Lung (tissue), 12 donors: Measurements from ENCODE around the gene ACTR1A. TPM values are rescaled to one million over a fixed set of nuclear protein-coding genes. Genes with fewer than 3 reads are reported as not detected.
A peak's percentile ranks its signal among the peaks of the same experiment; 100 is the strongest.

Experiments
- ATAC-seq: fragments of 200-7000 bp; cut with Tn5 transposase; one replicate; pipeline ENCODE4 v1.9.1; 2020; ENCODE audit warnings: moderate number of reproducible peaks; ENCODE audit not compliant: insufficient read depth, low FRiP score
- DNase-seq, 3 donors: peaks; one replicate each; pipeline ENCODE4 v3.0.0-alpha.2; 2013 to 2017
- H3K27ac ChIP-seq, 2 donors: one replicate each; pipeline ENCODE4 v1.5.1; 2013; ENCODE audit warnings: mild to moderate bottlenecking in 2 of 2, moderate library complexity in 2 of 2, control low read depth in 1 of 2, inconsistent platforms in 1 of 2, low read depth in 1 of 2, low read length in 1 of 2
- H3K27me3 ChIP-seq, 3 donors: one replicate each; pipeline ENCODE4 v1.5.1; 2013; ENCODE audit warnings: low read length in 2 of 3; ENCODE audit not compliant: control insufficient read depth in 3 of 3, insufficient read depth in 3 of 3
- H3K36me3 ChIP-seq, 4 donors: one replicate each; pipeline ENCODE4 v1.5.1; 2013; ENCODE audit warnings: low read length in 4 of 4, mild to moderate bottlenecking in 1 of 4, moderate library complexity in 1 of 4; ENCODE audit not compliant: control insufficient read depth in 4 of 4, insufficient read depth in 4 of 4
- H3K4me1 ChIP-seq, 5 donors: one replicate each; pipeline ENCODE4 v1.5.1; 2013; ENCODE audit warnings: low read length in 5 of 5, mild to moderate bottlenecking in 2 of 5, moderate library complexity in 1 of 5; ENCODE audit not compliant: control insufficient read depth in 5 of 5, insufficient read depth in 5 of 5
- H3K4me3 ChIP-seq: one replicate; pipeline ENCODE4 v1.5.1; 2013; ENCODE audit warnings: mild to moderate bottlenecking, control low read depth, moderate library complexity
- H3K9ac ChIP-seq, 2 donors: one replicate each; pipeline ENCODE4 v1.5.1; 2013; ENCODE audit warnings: low read length in 2 of 2, control low read depth in 1 of 2; ENCODE audit not compliant: insufficient read depth in 1 of 2
- H3K9me3 ChIP-seq, 4 donors: one replicate each; pipeline ENCODE4 v1.5.1; 2013; ENCODE audit warnings: low read length in 3 of 4, mild to moderate bottlenecking in 1 of 4, moderate library complexity in 1 of 4; ENCODE audit not compliant: control insufficient read depth in 4 of 4, insufficient read depth in 3 of 4
- CTCF ChIP-seq: IDR thresholded peaks from 2 replicates; pipeline ENCODE4 v1.5.1; 2012; ENCODE audit warnings: mild to moderate bottlenecking; ENCODE audit errors: control extremely low read depth, extremely low read depth
- WGBS, 2 donors: extraction: QIAGEN DNeasy Blood & Tissue Kit; methylation state at CpG; one replicate each; pipeline ENCODE4 v1.1.7; 2013; 5-methylcytosine and 5-hydroxymethylcytosine counted together
- polyA plus RNA-seq, 2 donors: library from polyadenylated mRNA; stranded (reverse); fragments of 200-250 nt; gene quantifications; one replicate each; pipeline ENCODE4 v1.2.1, GENCODE V29; 2013
- total RNA-seq, 2 donors: library from RNA; depleted of rRNA in 1 of 2; stranded (reverse); fragments of >200 nt in 1 of 2; gene quantifications; one replicate each; pipeline ENCODE4 v1.2.1, GENCODE V29; 2014 to 2021
- donor health status: control.
- donor health status: control.
- donor health status: Bipolar disorder and iron deficiency.
- donor health status: healthy.
- donor health status: DM: yes; HTN: yes; CAD: no.

Gene ACTR1A
- total and polyA plus RNA-seq, 4 donors, result 72.0 to 96.0 (median 84.3) TPM

- TF ChIP-seq CTCF, result no peak
- Histone ChIP-seq H3K4me3 (no peak overlapping the region), H3K4me1 (no peaks in the 10 kb centered on the region), H3K27me3 (no peaks in the 10 kb centered on the region), H3K36me3 (peaks cover 41 to 84% (median 55%) of the 10 kb centered on the region in 4 donors), H3K27ac (no peak overlapping the region), H3K9me3 (no peaks in the 10 kb centered on the region), H3K9ac (no peak overlapping the region)
- DNase-seq, result no peak
- 96 to 97% methylated on average over 13 of the region's 13 CpGs for WGBS, 2 donors
- ATAC-seq, result no peak
Measured at GRCh38 chr10:102484021-102484420, 18.5 kb downstream of the ACTR1A start.

GRCh38 chr10:102480396-102480795, 22.1 kb downstream of the ACTR1A start:
- no peak for TF ChIP-seq CTCF
- ATAC-seq, result no peak
- DNase-seq, result no peak
- H3K36me3 ChIP-seq, result peaks cover 30 to 63% (median 35%) of the 10 kb centered on the region in 4 donors
- 89 to 93% methylated on average over 9 of the region's 9 CpGs for WGBS, 2 donors
- no peaks in the 10 kb centered on the region for H3K27me3 ChIP-seq
- peaks cover 0 to 2% (median 0%) of the 10 kb centered on the region in 5 donors for H3K4me1 ChIP-seq
- no peak overlapping the region for H3K9ac ChIP-seq
- no peak overlapping the region for H3K4me3 ChIP-seq
- H3K9me3 ChIP-seq, result no peaks in the 10 kb centered on the region
- H3K27ac ChIP-seq, result no peak overlapping the region

GRCh38 chr10:102479651-102480050, 22.9 kb downstream of the ACTR1A start:
- Histone ChIP-seq H3K4me3 (no peak overlapping the region), H3K27me3 (no peaks in the 10 kb centered on the region), H3K4me1 (peaks cover 0 to 2% (median 0%) of the 10 kb centered on the region in 5 donors), H3K9ac (no peak overlapping the region), H3K27ac (peak overlapping the region in 1 of 2 donors; percentile 20), H3K36me3 (peaks cover 27 to 55% (median 29%) of the 10 kb centered on the region in 4 donors), H3K9me3 (no peaks in the 10 kb centered on the region)
- ATAC-seq (no peak), DNase-seq (no peak)
- TF ChIP-seq CTCF, result no peak
